GM19397 (cell line): ENCODE results near the gene VKORC1L1.
"Not testable (repeated sequence)": the region's sequence is repeated elsewhere in the genome, so short reads cannot be mapped to it uniquely, and the experiment has no call there.

Experiments
- ATAC-seq: cut with Tn5 transposase; IDR thresholded peaks from one replicate; pipeline ENCODE4 v1.9.1; 2021; ENCODE audit warnings: mild to moderate bottlenecking, moderate library complexity; ENCODE audit not compliant: unreplicated experiment

VKORC1L1 gene

GRCh38 chr7:65872776-65873581 is at the start of gene VKORC1L1:
TSS of gene VKORC1L1 (plus strand) at chr7:65873074. CDS start at chr7:65873372, 298 bp downstream.
- ATAC-seq, result peak; percentile 91

GRCh38 chr7:65827366-65827765 is 45.5 kb upstream of the VKORC1L1 start:
- ATAC-seq, result no peak

GRCh38 chr7:65832281-65832680 is 40.6 kb upstream of the VKORC1L1 start:
- no peak for ATAC-seq

- not testable (repeated sequence) for ATAC-seq
Measured at GRCh38 chr7:65836684-65837083, 36.2 kb upstream of the VKORC1L1 start.

- not testable (repeated sequence) for ATAC-seq
Measured at GRCh38 chr7:65837541-65837956, 35.3 kb upstream of the VKORC1L1 start.

- ATAC-seq, result no peak
Measured at GRCh38 chr7:65839846-65840245, 33.0 kb upstream of the VKORC1L1 start.

- no peak for ATAC-seq
Measured at GRCh38 chr7:65840446-65840845, 32.4 kb upstream of the VKORC1L1 start.

GRCh38 chr7:65843616-65844015 is 29.3 kb upstream of the VKORC1L1 start:
- not testable (repeated sequence) for ATAC-seq

GRCh38 chr7:65846008-65846570 is 26.8 kb upstream of the VKORC1L1 start:
- no peak for ATAC-seq

GRCh38 chr7:65853426-65853825 is 19.4 kb upstream of the VKORC1L1 start:
- not testable (repeated sequence) for ATAC-seq

GRCh38 chr7:65853892-65854291 is 19.0 kb upstream of the VKORC1L1 start:
- ATAC-seq, result not testable (repeated sequence)

GRCh38 chr7:65857321-65857894 is 15.5 kb upstream of the VKORC1L1 start:
- ATAC-seq, result not testable (repeated sequence)

- not testable (repeated sequence) for ATAC-seq
Measured at GRCh38 chr7:65858660-65859059, 14.2 kb upstream of the VKORC1L1 start.

GRCh38 chr7:65866244-65866643 is 6.6 kb upstream of the VKORC1L1 start:
- not testable (repeated sequence) for ATAC-seq

GRCh38 chr7:65867681-65868080 is 5.2 kb upstream of the VKORC1L1 start:
- ATAC-seq, result not testable (repeated sequence)

GRCh38 chr7:65869312-65869711 is 3.6 kb upstream of the VKORC1L1 start:
- not testable (repeated sequence) for ATAC-seq

GRCh38 chr7:65871451-65871850 is 1.4 kb upstream of the VKORC1L1 start:
- not testable (repeated sequence) for ATAC-seq

- ATAC-seq, result peak; percentile 41
Measured at GRCh38 chr7:65873582-65874193, 814 bp downstream of the VKORC1L1 start.

GRCh38 chr7:65875715-65876114 is 2.8 kb downstream of the VKORC1L1 start:
- ATAC-seq, result not testable (repeated sequence)

- peak; percentile 51 for ATAC-seq
Measured at GRCh38 chr7:65879292-65880153, 6.6 kb downstream of the VKORC1L1 start.
